Stimulated activated memory B cell treated with anti-CD40 and anti-IgM and Interleukin-4, amounts not matched to agents 10 μg/mL and 1 μg/mL and 100 μg/mL, for 72 hours (primary cell): ENCODE results near the gene ARHGAP4.

Experiments
- ATAC-seq: fragments of 150-1000 bp; cut with Tn5 transposase; 2 replicates; pipeline ENCODE4 v1.10.0; 2021
- H3K27ac Mint-ChIP-seq: one replicate; pipeline ENCODE4 v1.8.0; 2022; ENCODE audit warnings: mild to moderate bottlenecking, mixed read lengths
- H3K27me3 Mint-ChIP-seq: one replicate; pipeline ENCODE4 v1.8.0; 2022; ENCODE audit warnings: mixed read lengths
- H3K36me3 Mint-ChIP-seq: one replicate; pipeline ENCODE4 v1.8.0; 2022; ENCODE audit warnings: mixed read lengths
- H3K4me1 Mint-ChIP-seq: one replicate; pipeline ENCODE4 v1.8.0; 2022; ENCODE audit warnings: mixed read lengths
- H3K4me3 Mint-ChIP-seq: one replicate; pipeline ENCODE4 v1.8.0; 2022; ENCODE audit warnings: mild to moderate bottlenecking, moderate library complexity, mixed read lengths
- H3K9me3 Mint-ChIP-seq: one replicate; pipeline ENCODE4 v1.8.0; 2022; ENCODE audit warnings: mixed read lengths

Gene ARHGAP4

GRCh38 chrX:153889123-153889522 is 36.9 kb downstream of the ARHGAP4 start:
- H3K4me1 Mint-ChIP-seq = peaks cover 12% of the 10 kb centered on the region
- no peaks in the 10 kb centered on the region for H3K36me3 Mint-ChIP-seq
- no peaks in the 10 kb centered on the region for H3K9me3 Mint-ChIP-seq
- ATAC-seq = no peak
- H3K27me3 Mint-ChIP-seq = no peaks in the 10 kb centered on the region
- no peak overlapping the region for H3K27ac Mint-ChIP-seq
- H3K4me3 Mint-ChIP-seq = no peak overlapping the region

DNA sequence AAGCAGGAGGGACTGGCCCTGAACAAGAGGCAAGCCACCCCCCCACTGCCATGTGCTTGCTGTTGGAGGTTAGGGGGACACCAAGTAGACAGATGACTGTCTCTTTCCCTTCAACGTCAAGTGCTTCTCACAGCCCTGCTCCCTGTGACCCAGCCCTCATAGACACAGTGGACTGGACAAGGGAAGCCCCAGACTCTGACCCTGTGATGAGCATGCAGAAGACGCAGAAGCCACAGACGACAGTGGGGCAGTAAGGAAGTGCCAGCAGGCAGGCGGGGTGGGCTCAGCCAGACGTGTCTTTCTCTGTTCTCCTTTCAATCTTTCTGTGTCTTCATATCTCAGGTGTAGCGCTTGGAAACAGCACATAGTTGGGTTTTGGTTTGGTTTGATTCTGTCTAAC is 37.7 kb downstream of the ARHGAP4 start:
- no peaks in the 10 kb centered on the region for H3K9me3 Mint-ChIP-seq
- H3K27me3 Mint-ChIP-seq = no peaks in the 10 kb centered on the region
- H3K4me1 Mint-ChIP-seq = peaks cover 12% of the 10 kb centered on the region
- no peaks in the 10 kb centered on the region for H3K36me3 Mint-ChIP-seq
- no peak overlapping the region for H3K27ac Mint-ChIP-seq
- no peak overlapping the region for H3K4me3 Mint-ChIP-seq
- peak; percentile 93 for ATAC-seq

GRCh38 chrX:153887385-153887784 is 38.7 kb downstream of the ARHGAP4 start:
- H3K27me3 Mint-ChIP-seq = no peaks in the 10 kb centered on the region
- H3K36me3 Mint-ChIP-seq = no peaks in the 10 kb centered on the region
- no peaks in the 10 kb centered on the region for H3K9me3 Mint-ChIP-seq
- no peak for ATAC-seq
- H3K4me3 Mint-ChIP-seq = no peak overlapping the region
- no peak overlapping the region for H3K27ac Mint-ChIP-seq
- peaks cover 19% of the 10 kb centered on the region for H3K4me1 Mint-ChIP-seq

- peak overlapping the region; percentile 55 for H3K4me3 Mint-ChIP-seq
- H3K9me3 Mint-ChIP-seq = no peaks in the 10 kb centered on the region
- peaks cover 23% of the 10 kb centered on the region for H3K4me1 Mint-ChIP-seq
- no peaks in the 10 kb centered on the region for H3K27me3 Mint-ChIP-seq
- H3K36me3 Mint-ChIP-seq = no peaks in the 10 kb centered on the region
- H3K27ac Mint-ChIP-seq = no peak overlapping the region
- ATAC-seq = no peak
Observed at GRCh38 chrX:153886915-153887314, 39.1 kb downstream of the ARHGAP4 start.

GRCh38 chrX:153885968-153886903 is 39.8 kb downstream of the ARHGAP4 start, which contains the start of gene L1CAM:
Gene L1CAM (minus strand): TSS chrX:153886173. CDS start chrX:153875836, 10,337 bp downstream.
- Mint-ChIP-seq H3K4me1 (peaks cover 23% of the 10 kb centered on the region), H3K9me3 (no peaks in the 10 kb centered on the region), H3K27me3 (no peaks in the 10 kb centered on the region), H3K36me3 (no peaks in the 10 kb centered on the region), H3K27ac (no peak within 1 kb of the TSS), H3K4me3 (peak within 1 kb of the TSS; percentile 55)
- peak; percentile 31 for ATAC-seq

DNA sequence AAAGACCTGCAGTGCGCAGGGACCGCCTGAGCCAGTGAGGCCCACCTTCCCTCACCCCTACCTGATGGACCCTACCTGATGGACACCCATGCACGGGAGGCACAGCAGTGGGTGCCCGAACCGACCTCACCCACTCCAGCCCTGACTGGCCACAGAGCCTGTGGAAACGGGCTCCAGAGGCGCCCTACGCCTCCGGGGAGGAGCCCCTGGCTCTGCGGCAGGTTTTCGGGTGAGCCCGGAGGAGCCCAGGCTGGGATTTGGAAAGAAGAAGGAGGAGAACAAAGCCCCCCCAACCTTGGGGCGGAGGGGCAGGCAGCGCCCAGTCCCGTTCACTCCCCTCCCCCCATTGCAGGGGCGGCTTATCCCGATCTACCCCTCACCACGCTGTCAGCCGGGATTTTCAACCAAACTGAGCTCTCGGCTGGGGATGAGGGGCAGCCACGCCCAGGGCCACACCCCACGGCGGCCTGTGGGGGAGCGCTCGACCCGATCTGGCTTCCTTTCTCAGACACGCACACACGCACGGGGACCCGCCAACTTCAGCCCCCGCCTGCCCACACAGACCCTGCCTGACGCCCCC is 40.8 kb downstream of the ARHGAP4 start:
- no peak for ATAC-seq
- no peaks in the 10 kb centered on the region for H3K36me3 Mint-ChIP-seq
- peaks cover 23% of the 10 kb centered on the region for H3K4me1 Mint-ChIP-seq
- no peaks in the 10 kb centered on the region for H3K9me3 Mint-ChIP-seq
- no peaks in the 10 kb centered on the region for H3K27me3 Mint-ChIP-seq
- H3K27ac Mint-ChIP-seq = no peak overlapping the region
- peak overlapping the region; percentile 47 for H3K4me3 Mint-ChIP-seq

DNA sequence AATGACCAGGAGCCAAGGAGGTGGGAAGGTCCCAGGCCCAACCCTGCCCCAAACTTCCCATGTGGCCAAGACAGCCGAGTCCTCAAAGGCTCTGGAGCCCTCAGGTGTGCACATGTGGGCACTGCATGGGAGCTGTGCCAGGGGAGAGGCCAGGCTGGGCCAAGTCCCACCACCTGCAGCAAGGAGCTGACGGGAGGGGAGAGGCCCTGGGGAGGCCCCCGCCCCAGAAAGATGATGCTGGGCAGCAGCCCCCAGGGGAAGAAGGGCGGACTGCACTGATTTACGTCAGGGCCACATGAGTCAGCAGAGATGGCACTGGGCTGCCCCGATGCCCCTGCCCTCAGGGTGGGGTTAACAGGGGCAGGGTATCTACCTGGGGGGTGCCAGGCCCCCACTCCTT is 41.5 kb downstream of the ARHGAP4 start:
- H3K36me3 Mint-ChIP-seq = no peaks in the 10 kb centered on the region
- no peak for ATAC-seq

DNA sequence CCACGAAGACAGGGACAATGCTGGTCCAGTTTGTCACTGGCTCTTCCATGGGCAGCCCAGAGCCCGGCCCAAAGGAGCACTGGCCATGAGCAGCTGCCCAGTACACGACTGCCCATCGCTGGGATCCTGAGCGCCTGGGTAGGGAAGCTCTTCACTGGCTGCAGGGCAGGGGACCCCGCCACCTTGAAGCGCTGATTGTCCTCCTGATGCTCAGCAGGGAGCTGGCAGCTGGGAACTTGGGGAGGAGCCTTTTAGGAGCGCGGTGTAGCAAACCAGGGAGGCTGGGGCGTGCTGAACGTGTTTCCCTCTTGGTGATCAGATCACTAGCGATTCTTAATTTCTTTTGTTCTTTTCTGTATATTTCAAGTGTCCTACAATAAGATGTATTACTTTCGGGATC is 41.9 kb downstream of the ARHGAP4 start:
- Mint-ChIP-seq H3K9me3 (no peaks in the 10 kb centered on the region), H3K27me3 (peaks cover 5% of the 10 kb centered on the region), H3K36me3 (no peaks in the 10 kb centered on the region), H3K27ac (no peak overlapping the region), H3K4me3 (no peak overlapping the region), H3K4me1 (peaks cover 27% of the 10 kb centered on the region)
- no peak for ATAC-seq

More for the DNA sequence above, 41.5 kb downstream of the ARHGAP4 start:
- Mint-ChIP-seq H3K9me3 (no peaks in the 10 kb centered on the region), H3K4me1 (peaks cover 23% of the 10 kb centered on the region), H3K27ac (no peak overlapping the region), H3K4me3 (no peak overlapping the region), H3K27me3 (no peaks in the 10 kb centered on the region)

GRCh38 chrX:153883163-153883843 is 42.8 kb downstream of the ARHGAP4 start:
- no peak for ATAC-seq
- H3K36me3 Mint-ChIP-seq = no peaks in the 10 kb centered on the region
- peaks cover 32% of the 10 kb centered on the region for H3K4me1 Mint-ChIP-seq
- H3K27me3 Mint-ChIP-seq = peaks cover 13% of the 10 kb centered on the region
- no peak overlapping the region for H3K4me3 Mint-ChIP-seq
- H3K9me3 Mint-ChIP-seq = no peaks in the 10 kb centered on the region
- H3K27ac Mint-ChIP-seq = no peak overlapping the region

- no peaks in the 10 kb centered on the region for H3K36me3 Mint-ChIP-seq
- peaks cover 17% of the 10 kb centered on the region for H3K27me3 Mint-ChIP-seq
- no peak for ATAC-seq
- no peaks in the 10 kb centered on the region for H3K9me3 Mint-ChIP-seq
- no peak overlapping the region for H3K4me3 Mint-ChIP-seq
- peaks cover 29% of the 10 kb centered on the region for H3K4me1 Mint-ChIP-seq
- H3K27ac Mint-ChIP-seq = no peak overlapping the region
Observed at GRCh38 chrX:153882557-153882956, 43.5 kb downstream of the ARHGAP4 start.

DNA sequence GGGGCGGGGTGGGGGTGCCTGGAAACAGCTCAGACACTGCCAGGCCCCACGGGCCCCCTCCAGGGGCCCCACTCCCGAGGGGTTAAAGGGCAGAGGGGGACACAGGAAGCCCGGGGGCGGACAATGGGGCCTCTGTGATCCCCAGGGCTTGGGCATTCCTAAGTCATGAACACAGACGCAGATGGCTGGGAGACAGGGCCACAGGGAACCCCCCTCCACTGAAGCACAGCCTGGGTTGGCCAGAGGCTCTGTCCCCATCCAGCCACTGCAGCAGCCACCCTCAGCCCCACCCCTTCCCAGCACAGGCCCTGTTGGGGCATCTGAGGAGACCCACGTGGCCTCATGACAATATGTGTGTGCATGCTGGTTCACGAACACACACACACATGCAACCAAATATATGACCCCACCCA is 44.0 kb downstream of the ARHGAP4 start:
- ATAC-seq = no peak
- no peak overlapping the region for H3K27ac Mint-ChIP-seq
- no peaks in the 10 kb centered on the region for H3K36me3 Mint-ChIP-seq
- H3K9me3 Mint-ChIP-seq = no peaks in the 10 kb centered on the region
- H3K27me3 Mint-ChIP-seq = peaks cover 17% of the 10 kb centered on the region
- no peak overlapping the region for H3K4me3 Mint-ChIP-seq
- H3K4me1 Mint-ChIP-seq = peaks cover 27% of the 10 kb centered on the region

DNA sequence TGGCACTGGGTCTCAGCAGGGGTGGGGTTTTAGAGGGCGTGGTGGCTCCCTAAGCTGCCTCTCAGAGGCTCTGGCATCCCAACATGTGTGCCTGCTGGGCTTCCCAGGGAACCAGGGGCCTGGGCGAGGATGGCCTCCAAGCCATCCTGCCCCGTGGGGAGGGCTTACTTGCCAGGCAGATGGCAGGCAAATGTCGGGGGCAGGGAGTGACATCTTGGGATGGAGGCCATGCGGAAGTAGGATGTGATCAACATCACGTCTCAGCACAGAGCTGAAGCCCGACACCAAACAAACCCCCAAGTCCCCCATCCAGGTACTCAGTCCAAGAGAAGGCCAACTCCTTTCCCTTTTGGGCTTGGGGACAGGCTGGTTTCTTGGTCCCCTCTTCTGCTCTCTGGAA is 44.8 kb downstream of the ARHGAP4 start:
- no peaks in the 10 kb centered on the region for H3K9me3 Mint-ChIP-seq
- H3K36me3 Mint-ChIP-seq = no peaks in the 10 kb centered on the region
- H3K27ac Mint-ChIP-seq = no peak overlapping the region
- no peak overlapping the region for H3K4me3 Mint-ChIP-seq
- peaks cover 21% of the 10 kb centered on the region for H3K27me3 Mint-ChIP-seq
- peaks cover 27% of the 10 kb centered on the region for H3K4me1 Mint-ChIP-seq
- no peak for ATAC-seq

GRCh38 chrX:153880440-153880815 is 45.6 kb downstream of the ARHGAP4 start:
- Mint-ChIP-seq H3K9me3 (no peaks in the 10 kb centered on the region), H3K27me3 (peaks cover 27% of the 10 kb centered on the region), H3K4me3 (no peak overlapping the region), H3K36me3 (no peaks in the 10 kb centered on the region), H3K4me1 (peaks cover 27% of the 10 kb centered on the region), H3K27ac (no peak overlapping the region)
- no peak for ATAC-seq

- ATAC-seq = no peak
- no peak overlapping the region for H3K4me3 Mint-ChIP-seq
- no peak overlapping the region for H3K27ac Mint-ChIP-seq
- H3K9me3 Mint-ChIP-seq = no peaks in the 10 kb centered on the region
- H3K36me3 Mint-ChIP-seq = peaks cover 3% of the 10 kb centered on the region
- H3K4me1 Mint-ChIP-seq = peaks cover 30% of the 10 kb centered on the region
- peaks cover 27% of the 10 kb centered on the region for H3K27me3 Mint-ChIP-seq
Observed at GRCh38 chrX:153879741-153880439, 46.2 kb downstream of the ARHGAP4 start.
